T-helper 1 cell treated with Interleukin-12 subunit alpha and Interleukin-12 subunit beta and Interleukin-4 antibody, amounts not matched to agents 30 μg/mL and 1 μg/mL, for 36 hours (primary cell): Measurements from ENCODE around the gene RPS19BP1.
"Not testable (repeated sequence)": the region's sequence is repeated elsewhere in the genome, so short reads cannot be mapped to it uniquely, and the experiment has no call there.

Experiments used
- H3K27ac Mint-ChIP-seq: one replicate; pipeline ENCODE4 v1.8.0; 2021; ENCODE audit warnings: mild to moderate bottlenecking, mixed read lengths
- H3K27me3 Mint-ChIP-seq: one replicate; pipeline ENCODE4 v1.8.0; 2021; ENCODE audit warnings: low read depth, mixed read lengths
- H3K36me3 Mint-ChIP-seq: one replicate; pipeline ENCODE4 v1.8.0; 2021; ENCODE audit warnings: low read depth, mixed read lengths
- H3K4me1 Mint-ChIP-seq: one replicate; pipeline ENCODE4 v1.8.0; 2021; ENCODE audit warnings: low read depth, mixed read lengths
- H3K4me3 Mint-ChIP-seq: one replicate; pipeline ENCODE4 v1.8.0; 2021; ENCODE audit warnings: mild to moderate bottlenecking, moderate library complexity, mixed read lengths
- H3K9me3 Mint-ChIP-seq: one replicate; pipeline ENCODE4 v1.8.0; 2021; ENCODE audit warnings: mixed read lengths

RPS19BP1 gene

GRCh38 chr22:39528080-39528661 lies 4.4 kb downstream of the RPS19BP1 start:
- Mint-ChIP-seq H3K36me3 (peaks cover 57% of the 10 kb centered on the region), H3K27me3 (no peaks in the 10 kb centered on the region), H3K4me1 (peaks cover 68% of the 10 kb centered on the region), H3K27ac (peak overlapping the region; percentile 45), H3K9me3 (no peaks in the 10 kb centered on the region), H3K4me3 (no peak overlapping the region)

DNA sequence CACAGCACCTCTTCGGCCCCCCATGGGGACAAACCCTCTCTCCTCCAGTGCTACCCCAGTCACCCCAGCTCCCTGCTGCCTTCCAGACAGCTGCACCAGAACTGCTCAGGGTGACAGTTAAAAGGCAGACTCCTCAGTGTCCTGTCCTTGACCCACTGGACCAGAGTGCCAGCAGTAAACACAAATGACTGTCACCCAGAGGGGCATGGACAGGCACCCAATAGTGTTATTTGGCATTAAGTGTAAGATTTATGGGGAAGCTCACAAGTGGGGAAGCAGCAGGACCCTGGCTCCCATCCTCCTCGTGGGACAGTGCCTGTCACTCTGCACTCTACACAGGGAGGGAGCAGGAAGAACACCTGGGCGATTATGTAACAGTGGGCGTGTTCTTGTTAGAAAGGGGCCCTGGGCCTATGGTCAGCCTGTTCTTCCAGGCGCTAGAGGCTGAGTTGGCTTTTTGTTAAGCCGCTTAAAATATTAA lies 5.0 kb downstream of the RPS19BP1 start:
- Mint-ChIP-seq H3K36me3 (peaks cover 61% of the 10 kb centered on the region), H3K27me3 (no peaks in the 10 kb centered on the region), H3K4me1 (peaks cover 69% of the 10 kb centered on the region), H3K27ac (peak overlapping the region; percentile 76), H3K4me3 (peak overlapping the region; percentile 9), H3K9me3 (no peaks in the 10 kb centered on the region)

DNA sequence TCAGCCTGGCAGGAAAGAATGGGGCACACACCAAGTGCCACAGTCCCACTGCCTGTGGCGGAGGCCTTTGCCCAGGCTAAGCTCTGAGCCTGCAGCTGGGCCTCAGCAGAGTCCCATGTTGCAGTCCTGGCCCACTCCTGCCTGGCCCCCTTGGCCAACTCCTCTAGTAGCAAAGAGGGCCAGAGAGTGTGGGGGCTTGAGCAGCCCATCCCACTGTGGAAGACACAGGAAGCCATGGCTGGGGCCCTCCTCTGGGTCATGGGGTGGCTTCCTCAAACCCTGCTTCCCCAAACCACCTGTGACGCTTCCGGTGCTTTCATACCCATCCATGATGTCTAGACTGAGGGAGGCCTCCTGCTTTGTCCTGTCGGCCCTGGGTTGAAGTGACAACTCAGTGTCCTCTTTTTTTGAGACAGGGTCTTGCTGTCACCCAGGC lies 5.8 kb downstream of the RPS19BP1 start:
- H3K36me3 Mint-ChIP-seq, result peaks cover 64% of the 10 kb centered on the region

DNA sequence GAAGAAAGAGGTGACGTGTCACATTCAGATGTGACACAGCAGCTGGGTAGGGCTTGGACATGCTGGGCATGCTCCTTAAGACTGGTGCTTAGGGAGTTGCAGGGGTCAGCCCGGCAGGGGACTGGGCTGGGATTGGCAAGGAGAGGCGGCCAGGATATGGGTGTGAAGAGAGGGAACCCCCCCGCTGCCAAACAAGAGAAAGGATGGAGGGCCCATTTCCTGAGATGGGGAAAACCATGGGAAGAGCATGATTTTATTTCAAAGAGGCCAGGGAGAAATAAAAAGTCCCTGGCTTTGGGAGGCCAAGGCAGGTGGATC lies 6.9 kb downstream of the RPS19BP1 start:
- Mint-ChIP-seq H3K36me3 (peaks cover 73% of the 10 kb centered on the region), H3K27me3 (no peaks in the 10 kb centered on the region), H3K4me1 (peaks cover 66% of the 10 kb centered on the region), H3K9me3 (no peaks in the 10 kb centered on the region), H3K27ac (peak overlapping the region; percentile 73), H3K4me3 (peak overlapping the region; percentile 12)

More for the DNA sequence above, 5.8 kb downstream of the RPS19BP1 start:
- H3K4me3 Mint-ChIP-seq, result peak overlapping the region; percentile 40
- peak overlapping the region; percentile 76 for H3K27ac Mint-ChIP-seq
- H3K4me1 Mint-ChIP-seq, result peaks cover 73% of the 10 kb centered on the region
- no peaks in the 10 kb centered on the region for H3K27me3 Mint-ChIP-seq
- no peaks in the 10 kb centered on the region for H3K9me3 Mint-ChIP-seq

- Mint-ChIP-seq H3K4me1 (peaks cover 64% of the 10 kb centered on the region), H3K27ac (peak overlapping the region; percentile 73), H3K27me3 (peaks cover 2% of the 10 kb centered on the region), H3K4me3 (peak overlapping the region; percentile 52), H3K36me3 (peaks cover 74% of the 10 kb centered on the region), H3K9me3 (no peaks in the 10 kb centered on the region)
Measured at GRCh38 chr22:39524753-39525657, 7.5 kb downstream of the RPS19BP1 start.

- H3K9me3 Mint-ChIP-seq, result no peaks in the 10 kb centered on the region
- peak overlapping the region; percentile 49 for H3K27ac Mint-ChIP-seq
- H3K4me3 Mint-ChIP-seq, result peak overlapping the region; percentile 52
- H3K27me3 Mint-ChIP-seq, result peaks cover 3% of the 10 kb centered on the region
- H3K4me1 Mint-ChIP-seq, result peaks cover 60% of the 10 kb centered on the region
- peaks cover 67% of the 10 kb centered on the region for H3K36me3 Mint-ChIP-seq
Measured at GRCh38 chr22:39524089-39524752, 8.3 kb downstream of the RPS19BP1 start.

DNA sequence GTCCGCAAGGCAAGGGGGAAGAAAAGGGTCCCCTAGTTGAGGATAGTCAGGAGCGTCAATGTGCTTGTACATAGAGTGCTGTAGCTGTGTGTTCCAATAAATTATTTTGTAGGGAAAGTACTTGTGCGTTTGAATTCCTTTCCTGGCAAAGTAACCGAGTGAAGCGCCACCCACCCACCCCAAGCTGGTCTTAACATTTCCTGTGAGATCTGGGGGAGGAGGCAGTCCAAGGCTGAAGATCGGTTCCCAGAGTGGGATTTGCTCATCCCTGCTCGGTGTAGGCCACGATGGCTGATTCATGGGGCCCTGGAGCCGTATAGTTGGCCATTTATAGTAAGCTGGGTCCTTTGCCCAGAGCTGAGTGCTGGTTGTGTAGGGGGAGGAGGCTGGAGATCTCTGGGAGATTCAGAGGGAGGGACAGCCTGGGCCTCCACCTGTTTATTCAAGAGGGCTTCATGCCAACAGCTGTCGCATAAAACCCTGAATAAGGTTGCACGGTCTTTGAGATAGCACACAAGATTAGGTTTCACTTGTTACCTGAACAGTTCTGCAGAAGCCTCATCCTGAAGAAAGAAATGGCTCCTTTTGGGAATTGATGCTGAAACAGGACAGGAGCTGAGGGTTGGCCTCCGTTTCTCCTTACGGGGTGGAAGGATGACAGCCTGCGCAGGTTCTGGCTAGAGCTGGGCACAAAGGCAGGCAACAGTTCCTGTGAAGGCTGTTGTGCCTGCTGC lies 9.8 kb downstream of the RPS19BP1 start:
- peak overlapping the region; percentile 80 for H3K27ac Mint-ChIP-seq
- peaks cover 58% of the 10 kb centered on the region for H3K4me1 Mint-ChIP-seq
- peaks cover 57% of the 10 kb centered on the region for H3K36me3 Mint-ChIP-seq
- H3K27me3 Mint-ChIP-seq, result peaks cover 3% of the 10 kb centered on the region
- H3K4me3 Mint-ChIP-seq, result peak overlapping the region; percentile 91
- H3K9me3 Mint-ChIP-seq, result no peaks in the 10 kb centered on the region

DNA sequence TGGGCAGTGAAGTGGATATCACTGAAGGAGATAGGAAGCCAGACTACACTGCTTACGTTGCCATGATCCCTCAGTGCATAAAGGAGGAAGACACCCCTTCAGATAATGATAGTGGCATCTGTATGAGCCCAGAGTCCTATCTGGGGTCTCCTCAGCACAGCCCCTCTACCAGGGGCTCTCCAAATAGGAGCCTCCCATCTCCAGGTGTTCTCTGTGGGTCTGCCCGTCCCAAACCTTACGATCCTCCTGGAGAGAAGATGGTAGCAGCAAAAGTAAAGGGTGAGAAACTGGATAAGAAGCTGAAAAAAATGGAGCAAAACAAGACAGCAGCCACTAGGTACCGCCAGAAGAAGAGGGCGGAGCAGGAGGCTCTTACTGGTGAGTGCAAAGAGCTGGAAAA lies 10.5 kb downstream of the RPS19BP1 start:
- Mint-ChIP-seq H3K4me3 (peak overlapping the region; percentile 91), H3K4me1 (peaks cover 54% of the 10 kb centered on the region), H3K27ac (peak overlapping the region; percentile 80), H3K36me3 (peaks cover 54% of the 10 kb centered on the region)
- H3K27me3 Mint-ChIP-seq, H3K9me3 Mint-ChIP-seq: not testable (repeated sequence)

DNA sequence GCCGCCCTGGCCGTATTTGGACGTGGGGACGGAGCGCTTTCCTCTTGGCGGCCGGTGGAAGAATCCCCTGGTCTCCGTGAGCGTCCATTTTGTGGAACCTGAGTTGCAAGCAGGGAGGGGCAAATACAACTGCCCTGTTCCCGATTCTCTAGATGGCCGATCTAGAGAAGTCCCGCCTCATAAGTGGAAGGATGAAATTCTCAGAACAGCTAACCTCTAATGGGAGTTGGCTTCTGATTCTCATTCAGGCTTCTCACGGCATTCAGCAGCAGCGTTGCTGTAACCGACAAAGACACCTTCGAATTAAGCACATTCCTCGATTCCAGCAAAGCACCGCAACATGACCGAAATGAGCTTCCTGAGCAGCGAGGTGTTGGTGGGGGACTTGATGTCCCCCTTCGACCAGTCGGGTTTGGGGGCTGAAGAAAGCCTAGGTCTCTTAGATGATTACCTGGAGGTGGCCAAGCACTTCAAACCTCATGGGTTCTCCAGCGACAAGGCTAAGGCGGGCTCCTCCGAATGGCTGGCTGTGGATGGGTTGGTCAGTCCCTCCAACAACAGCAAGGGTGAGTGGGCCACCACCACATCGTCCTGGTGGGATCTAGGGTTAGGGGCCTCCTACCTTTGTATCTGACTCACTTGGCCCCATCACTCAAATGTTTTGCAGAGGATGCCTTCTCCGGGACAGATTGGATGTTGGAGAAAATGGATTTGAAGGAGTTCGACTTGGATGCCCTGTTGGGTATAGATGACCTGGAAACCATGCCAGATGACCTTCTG lies 11.3 kb downstream of the RPS19BP1 start:
- H3K27me3 Mint-ChIP-seq, H3K9me3 Mint-ChIP-seq: not testable (repeated sequence)
- peaks cover 55% of the 10 kb centered on the region for H3K36me3 Mint-ChIP-seq
- H3K27ac Mint-ChIP-seq, result peak overlapping the region; percentile 80
- peak overlapping the region; percentile 91 for H3K4me3 Mint-ChIP-seq
- H3K4me1 Mint-ChIP-seq, result peaks cover 50% of the 10 kb centered on the region

- no peaks in the 10 kb centered on the region for H3K9me3 Mint-ChIP-seq
- peaks cover 3% of the 10 kb centered on the region for H3K27me3 Mint-ChIP-seq
- peaks cover 57% of the 10 kb centered on the region for H3K36me3 Mint-ChIP-seq
- H3K27ac Mint-ChIP-seq, result peak within 1 kb of the TSS; percentile 97
- peaks cover 50% of the 10 kb centered on the region for H3K4me1 Mint-ChIP-seq
- H3K4me3 Mint-ChIP-seq, result peak within 1 kb of the TSS; percentile 91
Measured at GRCh38 chr22:39520226-39521105, 12.1 kb downstream of the RPS19BP1 start, which contains the start of gene ATF4. Gene ATF4, plus strand, starts transcription at chr22:39520562. Its CDS starts 884 bp downstream, at chr22:39521446.

DNA sequence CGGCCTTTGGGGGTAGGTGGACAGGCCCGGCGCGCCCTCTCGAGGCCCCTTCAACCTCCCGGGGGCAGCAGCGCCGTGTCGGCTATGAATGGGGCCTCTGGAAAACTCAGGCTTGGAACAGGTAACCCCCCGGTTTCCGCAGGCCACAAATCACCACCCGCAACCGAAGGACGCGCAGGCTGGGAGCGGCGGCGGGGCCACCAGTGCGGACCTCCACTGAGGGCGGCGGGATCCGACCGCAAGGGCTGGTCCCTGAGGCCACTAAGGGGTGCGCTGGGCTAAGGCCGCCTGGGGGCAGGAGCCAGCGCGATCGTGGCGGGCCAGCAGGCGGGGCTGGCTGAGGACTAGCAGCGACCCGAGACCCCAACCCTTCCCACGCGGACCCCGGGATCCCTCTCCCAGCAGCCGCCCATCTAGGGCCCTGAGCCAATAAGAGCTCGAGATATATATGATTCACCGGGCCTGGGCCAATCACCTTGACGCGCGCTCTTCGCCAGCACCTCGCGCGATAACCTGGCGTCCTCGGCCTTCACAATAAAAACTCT lies 12.8 kb downstream of the RPS19BP1 start:
- Mint-ChIP-seq H3K27me3 (peaks cover 3% of the 10 kb centered on the region), H3K36me3 (peaks cover 51% of the 10 kb centered on the region), H3K4me3 (peak overlapping the region; percentile 91), H3K9me3 (no peaks in the 10 kb centered on the region), H3K4me1 (peaks cover 45% of the 10 kb centered on the region), H3K27ac (peak overlapping the region; percentile 97)

GRCh38 chr22:39518996-39519680 lies 13.4 kb downstream of the RPS19BP1 start:
- Mint-ChIP-seq H3K4me3 (peak overlapping the region; percentile 91), H3K36me3 (peaks cover 52% of the 10 kb centered on the region), H3K27me3 (peaks cover 3% of the 10 kb centered on the region), H3K9me3 (no peaks in the 10 kb centered on the region), H3K4me1 (peaks cover 49% of the 10 kb centered on the region), H3K27ac (peak overlapping the region; percentile 97)
